Medulla oblongata (tissue), 1 donor: ENCODE measurements around the gene MICAL2.

Experiments
- DNase-seq: peaks from one replicate; pipeline ENCODE4 v3.0.0-alpha.2; 2015; ENCODE audit errors: extremely low spot score

The MICAL2 gene

GRCh38 chr11:12287009-12287373 is 176.6 kb downstream of the MICAL2 start:
- no peak for DNase-seq

- DNase-seq: no peak
Observed at GRCh38 chr11:12287374-12288211, 177.2 kb downstream of the MICAL2 start.

GRCh38 chr11:12288212-12288930 is 178.0 kb downstream of the MICAL2 start:
- peak; percentile 91 for DNase-seq

- no peak for DNase-seq
Observed at GRCh38 chr11:12288931-12289666, 178.7 kb downstream of the MICAL2 start.

- no peak for DNase-seq
Observed at GRCh38 chr11:12289667-12290476, 179.5 kb downstream of the MICAL2 start.

GRCh38 chr11:12290477-12290922 is 180.1 kb downstream of the MICAL2 start:
- DNase-seq: no peak

GRCh38 chr11:12291313-12291712 is 180.9 kb downstream of the MICAL2 start:
- DNase-seq: no peak

GRCh38 chr11:12291766-12292165 is 181.4 kb downstream of the MICAL2 start:
- DNase-seq: no peak

- no peak for DNase-seq
Observed at GRCh38 chr11:12292766-12293165, 182.4 kb downstream of the MICAL2 start.

- DNase-seq: no peak
Observed at GRCh38 chr11:12293486-12293885, 183.1 kb downstream of the MICAL2 start.

GRCh38 chr11:12294613-12295012 is 184.2 kb downstream of the MICAL2 start:
- no peak for DNase-seq

- no peak for DNase-seq
Observed at GRCh38 chr11:12295943-12296342, 185.6 kb downstream of the MICAL2 start.

GRCh38 chr11:12298610-12299009 is 188.2 kb downstream of the MICAL2 start:
- no peak for DNase-seq

GRCh38 chr11:12301379-12301778 is 191.0 kb downstream of the MICAL2 start:
- no peak for DNase-seq

- no peak for DNase-seq
Observed at GRCh38 chr11:12303421-12304149, 193.2 kb downstream of the MICAL2 start.

GRCh38 chr11:12306830-12307229 is 196.4 kb downstream of the MICAL2 start:
- DNase-seq: no peak

- no peak for DNase-seq
Observed at GRCh38 chr11:12312132-12312531, 201.7 kb downstream of the MICAL2 start.
